ENCODE measurements around the gene MYO10. TPM values are rescaled to one million over a fixed set of nuclear protein-coding genes. Genes with fewer than 3 reads are reported as not detected.

Gene MYO10
- total RNA-seq, 2 experiments from 2014 or later = 0.03 to 1.7 TPM

- no peaks in the 10 kb centered on the region for H3K9me3 ChIP-seq (ENCODE audit: low read length)
- BruUV-seq (replicated peaks) = no TSS peak
- no peaks in the 10 kb centered on the region for H3K9me2 ChIP-seq (ENCODE audit: insufficient read depth, low read length)
- H4K20me1 ChIP-seq (ENCODE audit: insufficient read depth, low read length) = no peaks in the 10 kb centered on the region
- DNase-seq (ENCODE audit: low spot score) = no peak
- intact Hi-C loops (cut with micrococcal nuclease; ENCODE audit: unreplicated experiment) = no loop called here
- CTCF ChIA-PET (ENCODE audit: unreplicated experiment) = no interaction called here
- H2AFZ ChIP-seq (ENCODE audit: low read length) = no peak overlapping the region
- TF ChIP-seq CTCF (conservative IDR thresholded peaks at IDR 0.05; ENCODE audit: low read length) (no peak), EZH2phosphoT487 (IDR thresholded peaks at IDR 0.05; ENCODE audit: borderline replicate concordance, low read depth, low read length) (no peak)
- no peak overlapping the region for H3K27ac ChIP-seq (ENCODE audit: low read depth, low read length, poor library complexity, severe bottlenecking)
- H3K79me2 ChIP-seq (ENCODE audit: insufficient read depth, low read depth, low read length) = no peaks in the 10 kb centered on the region
- no peaks in the 10 kb centered on the region for H3K4me1 ChIP-seq (ENCODE audit: insufficient read depth, low read length, poor library complexity, severe bottlenecking)
- no peaks in the 10 kb centered on the region for H3K36me3 ChIP-seq (ENCODE audit: insufficient read depth, low read length)
- POLR2A ChIA-PET = no interaction called here
- no peak overlapping the region for H3K4me3 ChIP-seq (ENCODE audit: low read depth, low read length, poor library complexity, severe bottlenecking)
- H3K4me2 ChIP-seq (ENCODE audit: low read length) = no peak overlapping the region
Observed at GRCh38 chr5:16929347-16929746, 6.7 kb downstream of the MYO10 start.

DNA sequence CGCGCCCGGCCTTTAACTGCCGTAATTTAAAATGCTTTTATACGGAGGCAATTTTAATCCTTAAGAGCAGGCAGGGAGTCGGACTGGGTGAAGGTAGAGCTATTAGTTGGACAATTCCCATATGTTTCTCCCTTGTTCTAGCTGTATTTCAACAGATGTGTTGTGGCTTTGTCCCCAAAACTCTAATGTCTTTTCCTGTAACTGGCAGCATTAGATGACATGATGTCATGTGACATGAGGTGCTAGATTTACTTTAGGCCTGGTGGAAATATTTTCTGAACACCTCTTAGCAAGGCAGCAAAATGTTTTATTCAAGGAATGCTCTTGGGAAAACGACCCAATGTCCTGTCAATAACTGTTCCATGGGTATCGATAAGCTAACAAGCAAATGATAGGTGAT, 8.5 kb downstream of the MYO10 start:
- BruUV-seq (replicated peaks) = no TSS peak
- TF ChIP-seq CTCF (conservative IDR thresholded peaks at IDR 0.05; ENCODE audit: low read length) (no peak), EZH2phosphoT487 (IDR thresholded peaks at IDR 0.05; ENCODE audit: borderline replicate concordance, low read depth, low read length) (no peak)
- no peaks in the 10 kb centered on the region for H3K9me3 ChIP-seq (ENCODE audit: low read length)
- no peak overlapping the region for H3K4me2 ChIP-seq (ENCODE audit: low read length)
- no peak overlapping the region for H2AFZ ChIP-seq (ENCODE audit: low read length)
- intact Hi-C loops (cut with micrococcal nuclease; ENCODE audit: unreplicated experiment) = no loop called here
- CTCF ChIA-PET (ENCODE audit: unreplicated experiment) = no interaction called here
- H4K20me1 ChIP-seq (ENCODE audit: insufficient read depth, low read length) = no peaks in the 10 kb centered on the region
- H3K36me3 ChIP-seq (ENCODE audit: insufficient read depth, low read length) = no peaks in the 10 kb centered on the region
- POLR2A ChIA-PET = no interaction called here
- H3K27ac ChIP-seq (ENCODE audit: low read depth, low read length, poor library complexity, severe bottlenecking) = no peak overlapping the region
- H3K4me1 ChIP-seq (ENCODE audit: insufficient read depth, low read length, poor library complexity, severe bottlenecking) = no peaks in the 10 kb centered on the region
- H3K79me2 ChIP-seq (ENCODE audit: insufficient read depth, low read depth, low read length) = no peaks in the 10 kb centered on the region
- H3K9me2 ChIP-seq (ENCODE audit: insufficient read depth, low read length) = no peaks in the 10 kb centered on the region
- DNase-seq (ENCODE audit: low spot score) = no peak
- no peak overlapping the region for H3K4me3 ChIP-seq (ENCODE audit: low read depth, low read length, poor library complexity, severe bottlenecking)

DNA sequence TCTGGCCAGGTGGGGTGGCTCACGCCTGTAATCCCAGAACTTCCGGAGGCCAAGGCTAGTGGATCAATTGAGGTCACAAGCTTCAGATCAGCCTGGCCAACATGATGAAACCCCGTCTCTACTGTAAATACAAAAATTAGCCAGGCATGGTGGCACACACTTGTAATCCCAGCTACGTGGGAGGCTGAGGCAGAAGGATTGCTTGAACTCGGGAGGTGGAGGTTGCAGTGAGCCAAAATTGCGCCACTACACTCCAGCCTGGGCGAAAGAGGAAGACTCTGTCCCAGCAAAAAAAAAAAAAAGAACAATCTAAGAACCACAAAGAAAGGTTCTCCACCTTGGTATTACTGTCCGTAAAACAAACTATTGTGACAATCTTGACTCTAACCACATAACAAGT, 9.7 kb downstream of the MYO10 start:
- intact Hi-C loops (cut with micrococcal nuclease; ENCODE audit: unreplicated experiment) = no loop called here
- Histone ChIP-seq H2AFZ (ENCODE audit: low read length) (no peak overlapping the region), H3K4me1 (ENCODE audit: insufficient read depth, low read length, poor library complexity, severe bottlenecking) (no peaks in the 10 kb centered on the region), H3K36me3 (ENCODE audit: insufficient read depth, low read length) (no peaks in the 10 kb centered on the region), H4K20me1 (ENCODE audit: insufficient read depth, low read length) (no peaks in the 10 kb centered on the region), H3K4me3 (ENCODE audit: low read depth, low read length, poor library complexity, severe bottlenecking) (no peak overlapping the region), H3K9me2 (ENCODE audit: insufficient read depth, low read length) (no peaks in the 10 kb centered on the region), H3K4me2 (ENCODE audit: low read length) (no peak overlapping the region), H3K79me2 (ENCODE audit: insufficient read depth, low read depth, low read length) (no peaks in the 10 kb centered on the region), H3K27ac (ENCODE audit: low read depth, low read length, poor library complexity, severe bottlenecking) (no peak overlapping the region), H3K9me3 (ENCODE audit: low read length) (no peaks in the 10 kb centered on the region)
- no peak for DNase-seq (ENCODE audit: low spot score)
- no peak for TF ChIP-seq CTCF (conservative IDR thresholded peaks at IDR 0.05; ENCODE audit: low read length)
- ChIA-PET CTCF (ENCODE audit: unreplicated experiment) (no interaction called here), POLR2A (no interaction called here)
- no TSS peak for BruUV-seq (replicated peaks)

All from OCI-LY7 (cell line).